GM21515 (cell line): ENCODE results near the gene OR2J1.
"Not testable (repeated sequence)": the region's sequence is repeated elsewhere in the genome, so short reads cannot be mapped to it uniquely, and the experiment has no call there.

Experiments used
- ATAC-seq: cut with Tn5 transposase; IDR thresholded peaks from one replicate; pipeline ENCODE4 v1.9.1; 2021; ENCODE audit not compliant: unreplicated experiment

Gene OR2J1

GRCh38 chr6:29099190-29099589 is at the start of gene OR2J1:
TSS of gene OR2J1 (plus strand) at chr6:29099490. CDS start at chr6:29100943, 1,453 bp downstream.
- no peak for ATAC-seq

GRCh38 chr6:29051680-29052079 is 47.6 kb upstream of the OR2J1 start:
- ATAC-seq: no peak

- no peak for ATAC-seq
These were observed 27.2 kb upstream of the OR2J1 start for GRCh38 chr6:29071831-29072723.

- no peak for ATAC-seq
These were observed 20.1 kb upstream of the OR2J1 start for GRCh38 chr6:29079203-29079602.

- no peak for ATAC-seq
These were observed 18.0 kb upstream of the OR2J1 start for GRCh38 chr6:29081312-29081711.

- ATAC-seq: no peak
These were observed 16.8 kb upstream of the OR2J1 start for GRCh38 chr6:29082457-29082856.

- no peak for ATAC-seq
These were observed 12.1 kb upstream of the OR2J1 start, which contains the start of gene OR2B3 for GRCh38 chr6:29087213-29087612. TSS of gene OR2B3 (minus strand) at chr6:29087313. CDS start at chr6:29087248, 65 bp downstream.

GRCh38 chr6:29092957-29093356 is 6.3 kb upstream of the OR2J1 start:
- no peak for ATAC-seq

- no peak for ATAC-seq
These were observed 1.5 kb upstream of the OR2J1 start for GRCh38 chr6:29097803-29098202.

- ATAC-seq: no peak
These were observed 8.5 kb downstream of the OR2J1 start, which contains the start of gene OR2J3 for GRCh38 chr6:29107758-29108157. TSS of gene OR2J3 (plus strand) at chr6:29108058. CDS start at chr6:29111891, 3,833 bp downstream.

- ATAC-seq: no peak
These were observed 12.8 kb downstream of the OR2J1 start for GRCh38 chr6:29112135-29112534.

GRCh38 chr6:29114964-29115363 is 15.7 kb downstream of the OR2J1 start:
- not testable (repeated sequence) for ATAC-seq

- no peak for ATAC-seq
These were observed 30.2 kb downstream of the OR2J1 start for GRCh38 chr6:29129326-29130012.

GRCh38 chr6:29130644-29131043 is 31.4 kb downstream of the OR2J1 start:
- ATAC-seq: no peak

GRCh38 chr6:29131691-29132090 is 32.4 kb downstream of the OR2J1 start:
- ATAC-seq: no peak

- ATAC-seq: no peak
These were observed 38.4 kb downstream of the OR2J1 start for GRCh38 chr6:29137724-29138123.

- ATAC-seq: no peak
These were observed 42.3 kb downstream of the OR2J1 start for GRCh38 chr6:29141606-29142005.

GRCh38 chr6:29142309-29142708 is 43.0 kb downstream of the OR2J1 start:
- ATAC-seq: no peak

- no peak for ATAC-seq
These were observed 46.9 kb downstream of the OR2J1 start for GRCh38 chr6:29146179-29146578.

- ATAC-seq: no peak
These were observed 47.8 kb downstream of the OR2J1 start for GRCh38 chr6:29147074-29147473.

- not testable (repeated sequence) for ATAC-seq
These were observed 50.2 kb downstream of the OR2J1 start for GRCh38 chr6:29149444-29149843.
